K562 (cell line): Measurements from ENCODE around the gene C22orf39.

ENCODE experiments used
- BACH1 ChIP-seq: fragments of 200-800 bp; sonication (Bioruptor generic); IDR thresholded peaks from 2 replicates; pipeline ENCODE4 v1.6.1; 2016; ENCODE audit warnings: missing genetic modification characterization, missing compliant biosample characterization
- CBX3 ChIP-seq, 2 experiments: IDR thresholded peaks; 1 replicate in 1 of 2; 2 replicates in 1 of 2; pipeline ENCODE4 v1.6.1; 2012; ENCODE audit warnings: inconsistent platforms in 2 of 2, low read length in 2 of 2, borderline replicate concordance in 1 of 2, control low read depth in 1 of 2
- CREB5 ChIP-seq: fragments of 250-450 bp; sonication (Bioruptor Pico); IDR thresholded peaks from 2 replicates; pipeline ENCODE4 v1.5.0; 2020; ENCODE audit warnings: mild to moderate bottlenecking
- CTCF ChIP-seq, 3 experiments: IDR thresholded peaks in 2 of 3; conservative IDR thresholded peaks in 1 of 3; 2 replicates each; pipeline ENCODE4 v1.5.1; 2011 to 2012; ENCODE audit warnings: low read length in 3 of 3, mild to moderate bottlenecking in 3 of 3, control low read depth in 2 of 3, improper control_type of control experiment in 1 of 3, inconsistent platforms in 1 of 3, low read depth in 1 of 3, mixed read lengths in 1 of 3, moderate library complexity in 1 of 3; ENCODE audit not compliant: insufficient read depth in 2 of 3
- HDAC6 ChIP-seq: IDR thresholded peaks from 2 replicates; pipeline ENCODE4 v1.6.1; 2012; ENCODE audit warnings: low read depth, mild to moderate bottlenecking, control low read depth, inconsistent platforms, low read length, moderate library complexity
- NR3C1 ChIP-seq: sonication (generic); formaldehyde crosslinking; IDR thresholded peaks from 2 replicates; pipeline ENCODE4 v1.8.1; 2022; ENCODE audit warnings: missing genetic modification reagents
- POLR2AphosphoS5 ChIP-seq: IDR thresholded peaks from 2 replicates; pipeline ENCODE4 v1.6.1; 2011; ENCODE audit warnings: mild to moderate bottlenecking, low read depth, low read length, moderate library complexity; ENCODE audit not compliant: control insufficient read depth, insufficient read depth
- RBM14 ChIP-seq: fragments of 200-400 bp; formaldehyde crosslinking; IDR thresholded peaks from 2 replicates; pipeline ENCODE4 v1.6.1; 2018; ENCODE audit warnings: low read depth, mild to moderate bottlenecking, low read length, moderate library complexity, borderline replicate concordance; ENCODE audit not compliant: insufficient read depth
- RUNX1 ChIP-seq: sonication (generic); IDR thresholded peaks from 2 replicates; pipeline ENCODE4 v1.6.1; 2016; ENCODE audit warnings: antibody characterized with exemption, low read depth
- ZBTB33 ChIP-seq: sonication (generic); formaldehyde crosslinking; IDR thresholded peaks from 2 replicates; pipeline ENCODE4 v1.8.1; 2023; ENCODE audit warnings: mild to moderate bottlenecking, missing genetic modification reagents
- ZMIZ1 ChIP-seq, 2 experiments: fragments of 150-350 bp in 1 of 2; IDR thresholded peaks; 2 replicates each; pipeline ENCODE4 v1.6.1; 2012 to 2016; ENCODE audit warnings: low read depth in 2 of 2, low read length in 2 of 2, mild to moderate bottlenecking in 1 of 2, moderate library complexity in 1 of 2
- ZNF717 ChIP-seq: fragments of 250-450 bp; sonication (Bioruptor Pico); IDR thresholded peaks from 2 replicates; pipeline ENCODE4 v1.5.0; 2021
- ZSCAN29 ChIP-seq: fragments of 450-650 bp; IDR thresholded peaks from 2 replicates; pipeline ENCODE4 v1.6.1; 2017
- TF ChIP-seq, protein P1 (sequence below): sonication (generic); formaldehyde crosslinking; IDR thresholded peaks from 2 replicates; pipeline ENCODE4 v1.8.1; 2022; ENCODE audit warnings: missing genetic modification reagents

- no peak for TF ChIP-seq ZSCAN29
- TF ChIP-seq CBX3 (IDR thresholded peaks at IDR 0.05; ENCODE audit: borderline replicate concordance in 1 of 2, low read length in 2 of 2): no peak
- no peak for TF ChIP-seq HDAC6
- no peak for TF ChIP-seq ZNF717
- TF ChIP-seq CREB5 (CRISPR knock-in tag): no peak
- TF ChIP-seq CTCF (IDR thresholded peaks at IDR 0.05 in 2 of 3, conservative IDR thresholded peaks at IDR 0.05 in 1 of 3; ENCODE audit: insufficient read depth in 2 of 3, low read depth in 1 of 3, low read length in 3 of 3): no peak
- no peak for TF ChIP-seq ZBTB33 (CRISPR knock-in tag)
- TF ChIP-seq, protein P1, sequence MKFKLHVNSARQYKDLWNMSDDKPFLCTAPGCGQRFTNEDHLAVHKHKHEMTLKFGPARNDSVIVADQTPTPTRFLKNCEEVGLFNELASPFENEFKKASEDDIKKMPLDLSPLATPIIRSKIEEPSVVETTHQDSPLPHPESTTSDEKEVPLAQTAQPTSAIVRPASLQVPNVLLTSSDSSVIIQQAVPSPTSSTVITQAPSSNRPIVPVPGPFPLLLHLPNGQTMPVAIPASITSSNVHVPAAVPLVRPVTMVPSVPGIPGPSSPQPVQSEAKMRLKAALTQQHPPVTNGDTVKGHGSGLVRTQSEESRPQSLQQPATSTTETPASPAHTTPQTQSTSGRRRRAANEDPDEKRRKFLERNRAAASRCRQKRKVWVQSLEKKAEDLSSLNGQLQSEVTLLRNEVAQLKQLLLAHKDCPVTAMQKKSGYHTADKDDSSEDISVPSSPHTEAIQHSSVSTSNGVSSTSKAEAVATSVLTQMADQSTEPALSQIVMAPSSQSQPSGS (CRISPR knock-in tag): no peak
- TF ChIP-seq BACH1 (tag): no peak
- no peak for TF ChIP-seq RBM14
- TF ChIP-seq NR3C1 (CRISPR knock-in tag): no peak
- no peak for TF ChIP-seq POLR2AphosphoS5
- no peak for TF ChIP-seq ZMIZ1 (IDR thresholded peaks at IDR 0.05; ENCODE audit: low read depth in 2 of 2, low read length in 2 of 2)
- TF ChIP-seq RUNX1: no peak
Measured at GRCh38 chr22:19405133-19405532, 42.4 kb downstream of the C22orf39 start.
